ENCODE data around the gene EXOSC7. TPM values are rescaled to one million over a fixed set of nuclear protein-coding genes. Genes with fewer than 3 reads are reported as not detected.

EXOSC7 gene
- total and polyA plus RNA-seq, 2 of the 4 experiments (the other 2 are of a cell fraction): 61.6 to 62.2 TPM

- WGBS, 2 experiments (ENCODE audit: extremely low coverage in 2 of 2, insufficient read length in 1 of 2): no CpG with 5 or more reads among the region's 3 CpGs
Observed at GRCh38 chr3:44996556-44996969, 20.5 kb downstream of the EXOSC7 start.

More at GRCh38 chr3:44996556-44996969, 20.5 kb downstream of the EXOSC7 start:
- POLR2A ChIA-PET (ENCODE audit: unreplicated experiment): no interaction called here
- Histone ChIP-seq H3K27me3 (ENCODE audit: control insufficient read depth, insufficient read depth, low read length) (no peaks in the 10 kb centered on the region), H2AK5ac (ENCODE audit: low read depth, low read length) (no peak overlapping the region), H3K9me1 (ENCODE audit: insufficient read depth, low read length) (peaks cover 31% of the 10 kb centered on the region), H3K23ac (ENCODE audit: low read depth, low read length) (peak overlapping the region; percentile 61; the same call in 1 of the 2 replicates), H3K14ac (replicated peaks; ENCODE audit: low read depth, low read length) (0 out of 2 replicates have a peak overlapping the region, but pooled peaks have one; percentile 72), H3K18ac (ENCODE audit: low read depth, low read length) (no peak overlapping the region), H3K4me1 (ENCODE audit: control insufficient read depth, insufficient read depth, low read length) (peaks cover 21% of the 10 kb centered on the region), H3K4ac (ENCODE audit: low read depth, low read length) (no peak overlapping the region; the same call in 1 of the 2 replicates), H3K27ac (ENCODE audit: insufficient read depth, low read length) (no peak overlapping the region), H3K36me3 (ENCODE audit: control insufficient read depth, insufficient read depth, low read length) (peaks cover 19% of the 10 kb centered on the region), H4K8ac (ENCODE audit: low read depth in 2 of 2, low read length in 2 of 2) (no peak overlapping the region; a peak in 1 of 4 replicates), H4K20me1 (ENCODE audit: insufficient read depth, low read length) (peaks cover 17% of the 10 kb centered on the region), H2BK120ac (ENCODE audit: low read depth, low read length) (no peak overlapping the region), H4K5ac (ENCODE audit: low read depth, low read length) (no peak overlapping the region), H2BK15ac (ENCODE audit: low read depth, low read length) (no peak overlapping the region), H4K91ac (ENCODE audit: insufficient read depth, low read depth, low read length) (no peak overlapping the region), H3K4me3 (ENCODE audit: insufficient read depth, low read depth, low read length) (no peak overlapping the region), H2BK5ac (ENCODE audit: low read depth, low read length, poor library complexity, severe bottlenecking) (no peak overlapping the region), H2AFZ (replicated peaks; ENCODE audit: low read length, poor library complexity) (no peak overlapping the region), H3K4me2 (ENCODE audit: low read depth, low read length) (no peak overlapping the region), H2AK9ac (replicated peaks; ENCODE audit: low read depth, low read length, poor library complexity) (no peak overlapping the region), H2BK20ac (ENCODE audit: low read depth, low read length) (no peak overlapping the region), H3K9ac (ENCODE audit: low read depth, low read length) (no peak overlapping the region), H3K79me1 (ENCODE audit: low read depth in 1 of 2, low read length in 2 of 2) (peaks cover 35 to 57% of the 10 kb centered on the region in 2 experiments), H3K9me3 (ENCODE audit: control insufficient read depth, insufficient read depth, low read length) (no peaks in the 10 kb centered on the region), H3K56ac (ENCODE audit: extremely low read depth, insufficient read depth, low read length) (no peak overlapping the region)
- in situ Hi-C loops (cut with MboI; ENCODE audit: low sequenced_read_pairs): no loop called here
- dilution Hi-C loops (cut with HindIII; ENCODE audit: low sequenced_read_pairs, unreplicated experiment): no loop called here
- CTCF ChIA-PET: no interaction called here
- no peak for TF ChIP-seq MAZ (IDR thresholded peaks at IDR 0.05; ENCODE audit: borderline replicate concordance, low read depth, low read length)
- no peak for TF ChIP-seq RFX5 (IDR thresholded peaks at IDR 0.05; ENCODE audit: low read depth, low read length)
- TF ChIP-seq MXI1 (IDR thresholded peaks at IDR 0.05; ENCODE audit: borderline replicate concordance, low read depth, low read length): no peak
- TF ChIP-seq MAFK (IDR thresholded peaks at IDR 0.05; ENCODE audit: low read depth, low read length): no peak
- TF ChIP-seq CEBPB (IDR thresholded peaks at IDR 0.05; ENCODE audit: low read depth, low read length): no peak
- TF ChIP-seq POLR2A (IDR thresholded peaks at IDR 0.05; ENCODE audit: low read depth, low read length): no peak
- TF ChIP-seq BHLHE40 (IDR thresholded peaks at IDR 0.05; ENCODE audit: low read depth, low read length): no peak
- no peak for TF ChIP-seq NFE2L2 (IDR thresholded peaks at IDR 0.05; ENCODE audit: low read depth, low read length)
- no peak for TF ChIP-seq SMC3 (IDR thresholded peaks at IDR 0.05; ENCODE audit: low read depth, low read length)
- TF ChIP-seq RCOR1 (IDR thresholded peaks at IDR 0.05; ENCODE audit: insufficient replicate concordance, low read length): no peak
- TF ChIP-seq ELK1 (IDR thresholded peaks at IDR 0.05; ENCODE audit: borderline replicate concordance, low read depth, low read length): no peak
- TF ChIP-seq CHD1 (IDR thresholded peaks at IDR 0.05; ENCODE audit: low read depth, low read length): no peak
- no peak for TF ChIP-seq RAD21 (IDR thresholded peaks at IDR 0.05; ENCODE audit: low read length)
- TF ChIP-seq FOS (IDR thresholded peaks at IDR 0.05; ENCODE audit: low read depth, low read length): no peak
- TF ChIP-seq, protein P1, sequence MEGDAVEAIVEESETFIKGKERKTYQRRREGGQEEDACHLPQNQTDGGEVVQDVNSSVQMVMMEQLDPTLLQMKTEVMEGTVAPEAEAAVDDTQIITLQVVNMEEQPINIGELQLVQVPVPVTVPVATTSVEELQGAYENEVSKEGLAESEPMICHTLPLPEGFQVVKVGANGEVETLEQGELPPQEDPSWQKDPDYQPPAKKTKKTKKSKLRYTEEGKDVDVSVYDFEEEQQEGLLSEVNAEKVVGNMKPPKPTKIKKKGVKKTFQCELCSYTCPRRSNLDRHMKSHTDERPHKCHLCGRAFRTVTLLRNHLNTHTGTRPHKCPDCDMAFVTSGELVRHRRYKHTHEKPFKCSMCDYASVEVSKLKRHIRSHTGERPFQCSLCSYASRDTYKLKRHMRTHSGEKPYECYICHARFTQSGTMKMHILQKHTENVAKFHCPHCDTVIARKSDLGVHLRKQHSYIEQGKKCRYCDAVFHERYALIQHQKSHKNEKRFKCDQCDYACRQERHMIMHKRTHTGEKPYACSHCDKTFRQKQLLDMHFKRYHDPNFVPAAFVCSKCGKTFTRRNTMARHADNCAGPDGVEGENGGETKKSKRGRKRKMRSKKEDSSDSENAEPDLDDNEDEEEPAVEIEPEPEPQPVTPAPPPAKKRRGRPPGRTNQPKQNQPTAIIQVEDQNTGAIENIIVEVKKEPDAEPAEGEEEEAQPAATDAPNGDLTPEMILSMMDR (conservative IDR thresholded peaks at IDR 0.05; ENCODE audit: low read depth, low read length): no peak
- TF ChIP-seq USF2 (IDR thresholded peaks at IDR 0.05; ENCODE audit: low read depth, low read length): no peak
- intact Hi-C loops (cut with micrococcal nuclease): no loop called here
- no peak for ATAC-seq (ENCODE audit: low read depth)
- no TSS peak for BruUV-seq (replicated peaks)
- no peak for DNase-seq

All from IMR-90 (cell line).